Measurements from ENCODE around the gene OPN3.

OPN3 gene

GRCh38 chr1:241605146-241605805 is 34.9 kb downstream of the OPN3 start:
- no peak for TF ChIP-seq EP300 (IDR thresholded peaks at IDR 0.05; ENCODE audit: borderline replicate concordance)
- TF ChIP-seq ZBTB7A (IDR thresholded peaks at IDR 0.05; ENCODE audit: low read depth), result no peak
- TF ChIP-seq, protein P1, sequence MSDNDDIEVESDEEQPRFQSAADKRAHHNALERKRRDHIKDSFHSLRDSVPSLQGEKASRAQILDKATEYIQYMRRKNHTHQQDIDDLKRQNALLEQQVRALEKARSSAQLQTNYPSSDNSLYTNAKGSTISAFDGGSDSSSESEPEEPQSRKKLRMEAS (IDR thresholded peaks at IDR 0.05), result no peak
- no peak for TF ChIP-seq TEAD4 (IDR thresholded peaks at IDR 0.05)
- no peak for TF ChIP-seq CREB1 (IDR thresholded peaks at IDR 0.05; ENCODE audit: low read depth)
- TF ChIP-seq USF1 (IDR thresholded peaks at IDR 0.05), result no peak
- TF ChIP-seq NFIC (IDR thresholded peaks at IDR 0.05), result no peak
- TF ChIP-seq, protein P2, sequence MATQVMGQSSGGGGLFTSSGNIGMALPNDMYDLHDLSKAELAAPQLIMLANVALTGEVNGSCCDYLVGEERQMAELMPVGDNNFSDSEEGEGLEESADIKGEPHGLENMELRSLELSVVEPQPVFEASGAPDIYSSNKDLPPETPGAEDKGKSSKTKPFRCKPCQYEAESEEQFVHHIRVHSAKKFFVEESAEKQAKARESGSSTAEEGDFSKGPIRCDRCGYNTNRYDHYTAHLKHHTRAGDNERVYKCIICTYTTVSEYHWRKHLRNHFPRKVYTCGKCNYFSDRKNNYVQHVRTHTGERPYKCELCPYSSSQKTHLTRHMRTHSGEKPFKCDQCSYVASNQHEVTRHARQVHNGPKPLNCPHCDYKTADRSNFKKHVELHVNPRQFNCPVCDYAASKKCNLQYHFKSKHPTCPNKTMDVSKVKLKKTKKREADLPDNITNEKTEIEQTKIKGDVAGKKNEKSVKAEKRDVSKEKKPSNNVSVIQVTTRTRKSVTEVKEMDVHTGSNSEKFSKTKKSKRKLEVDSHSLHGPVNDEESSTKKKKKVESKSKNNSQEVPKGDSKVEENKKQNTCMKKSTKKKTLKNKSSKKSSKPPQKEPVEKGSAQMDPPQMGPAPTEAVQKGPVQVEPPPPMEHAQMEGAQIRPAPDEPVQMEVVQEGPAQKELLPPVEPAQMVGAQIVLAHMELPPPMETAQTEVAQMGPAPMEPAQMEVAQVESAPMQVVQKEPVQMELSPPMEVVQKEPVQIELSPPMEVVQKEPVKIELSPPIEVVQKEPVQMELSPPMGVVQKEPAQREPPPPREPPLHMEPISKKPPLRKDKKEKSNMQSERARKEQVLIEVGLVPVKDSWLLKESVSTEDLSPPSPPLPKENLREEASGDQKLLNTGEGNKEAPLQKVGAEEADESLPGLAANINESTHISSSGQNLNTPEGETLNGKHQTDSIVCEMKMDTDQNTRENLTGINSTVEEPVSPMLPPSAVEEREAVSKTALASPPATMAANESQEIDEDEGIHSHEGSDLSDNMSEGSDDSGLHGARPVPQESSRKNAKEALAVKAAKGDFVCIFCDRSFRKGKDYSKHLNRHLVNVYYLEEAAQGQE (IDR thresholded peaks at IDR 0.05; ENCODE audit: low read depth), result no peak
- TF ChIP-seq CEBPB (IDR thresholded peaks at IDR 0.05), result no peak
- TF ChIP-seq FOXM1 (IDR thresholded peaks at IDR 0.05; ENCODE audit: borderline replicate concordance, low read depth), result no peak

GRCh38 chr1:241603731-241604245 is 36.4 kb downstream of the OPN3 start:
- no peak for TF ChIP-seq CREB1 (IDR thresholded peaks at IDR 0.05; ENCODE audit: low read depth)
- TF ChIP-seq CEBPB (IDR thresholded peaks at IDR 0.05), result no peak
- TF ChIP-seq RAD21 (IDR thresholded peaks at IDR 0.05; ENCODE audit: low read depth), result no peak
- TF ChIP-seq TEAD4 (IDR thresholded peaks at IDR 0.05), result no peak
- TF ChIP-seq YY1 (IDR thresholded peaks at IDR 0.05; ENCODE audit: low read depth), result no peak
- TF ChIP-seq, protein P2 (IDR thresholded peaks at IDR 0.05; ENCODE audit: low read depth), result no peak

DNA sequence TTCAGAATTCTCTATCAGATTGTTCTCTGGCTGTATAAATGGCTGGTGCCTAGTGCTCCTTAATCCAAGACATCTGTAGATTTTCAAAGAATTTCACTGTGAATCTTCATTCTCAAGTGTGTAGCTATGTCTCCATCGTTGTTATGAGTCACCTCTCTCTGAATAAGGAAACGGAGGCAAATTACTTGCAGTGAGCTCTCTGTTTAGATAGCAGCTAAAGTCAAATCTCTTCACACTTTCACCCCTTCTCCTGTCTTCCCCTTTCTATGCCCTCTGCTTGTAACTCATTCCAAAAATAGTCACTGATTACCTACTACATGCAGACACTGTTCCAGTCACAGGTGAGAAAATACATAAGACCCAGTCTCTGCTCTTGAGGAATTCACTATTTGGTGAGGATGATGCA is 39.7 kb downstream of the OPN3 start:
- no peak for TF ChIP-seq NFIC (IDR thresholded peaks at IDR 0.05)
- TF ChIP-seq, protein P1 (IDR thresholded peaks at IDR 0.05), result no peak
- TF ChIP-seq YY1 (IDR thresholded peaks at IDR 0.05; ENCODE audit: low read depth), result no peak
- TF ChIP-seq TCF12 (IDR thresholded peaks at IDR 0.05; ENCODE audit: low read depth), result no peak
- TF ChIP-seq TAF1 (IDR thresholded peaks at IDR 0.05; ENCODE audit: low read depth), result no peak

GRCh38 chr1:241598249-241598648 is 41.9 kb downstream of the OPN3 start:
- no peak for TF ChIP-seq EP300 (IDR thresholded peaks at IDR 0.05; ENCODE audit: borderline replicate concordance)
- TF ChIP-seq RAD21 (IDR thresholded peaks at IDR 0.05; ENCODE audit: low read depth), result no peak
- TF ChIP-seq YY1 (IDR thresholded peaks at IDR 0.05; ENCODE audit: low read depth), result no peak

- no peak for TF ChIP-seq TAF1 (IDR thresholded peaks at IDR 0.05; ENCODE audit: low read depth)
- TF ChIP-seq RAD21 (IDR thresholded peaks at IDR 0.05; ENCODE audit: low read depth), result no peak
- no peak for TF ChIP-seq CEBPB (IDR thresholded peaks at IDR 0.05)
- no peak for TF ChIP-seq EGR1 (IDR thresholded peaks at IDR 0.05)
- no peak for TF ChIP-seq TCF12 (IDR thresholded peaks at IDR 0.05; ENCODE audit: low read depth)
- TF ChIP-seq, protein P2 (IDR thresholded peaks at IDR 0.05; ENCODE audit: low read depth), result no peak
- TF ChIP-seq EP300 (IDR thresholded peaks at IDR 0.05; ENCODE audit: borderline replicate concordance), result no peak
Observed at GRCh38 chr1:241596633-241597032, 43.5 kb downstream of the OPN3 start.

DNA sequence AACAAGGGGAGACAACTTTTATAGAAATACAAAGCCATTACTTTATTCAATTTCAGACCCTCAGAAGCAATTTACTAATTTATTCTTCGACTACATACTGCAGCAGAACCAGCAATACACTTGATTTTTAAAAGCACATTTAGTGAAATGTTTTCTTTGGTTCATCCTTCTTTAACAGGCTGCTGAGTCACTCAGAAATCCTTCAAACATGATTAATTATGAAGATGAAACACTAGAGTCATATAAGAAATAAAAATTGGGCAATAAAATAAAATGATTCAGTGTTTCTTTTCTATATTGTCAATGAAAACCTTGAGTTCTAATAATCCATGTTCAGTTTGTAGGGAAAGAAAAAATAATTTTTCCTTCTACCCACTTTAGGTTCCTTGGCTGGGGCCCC is 47.0 kb downstream of the OPN3 start:
- no peak for TF ChIP-seq FOXM1 (IDR thresholded peaks at IDR 0.05; ENCODE audit: borderline replicate concordance, low read depth)
- TF ChIP-seq USF1 (IDR thresholded peaks at IDR 0.05), result no peak
- TF ChIP-seq TAF1 (IDR thresholded peaks at IDR 0.05; ENCODE audit: low read depth), result no peak
- TF ChIP-seq YY1 (IDR thresholded peaks at IDR 0.05; ENCODE audit: low read depth), result no peak
- no peak for TF ChIP-seq TEAD4 (IDR thresholded peaks at IDR 0.05)
